Trophoblast cell (in vitro differentiated cells and primary cell): ENCODE data around the gene PAM16.

Experiments used
- DNase-seq, 2 donors: peaks; one replicate each; pipeline ENCODE4 v3.0.0-alpha.2; 2016
- H2AFZ ChIP-seq: 2 replicates; pipeline ENCODE4 v1.6.1; 2013; ENCODE audit warnings: low read length, moderate library complexity, mild to moderate bottlenecking; ENCODE audit not compliant: insufficient read depth, poor library complexity
- H2AK5ac ChIP-seq: 2 replicates; pipeline ENCODE4 v1.6.1; 2013; ENCODE audit warnings: mild to moderate bottlenecking, low read length
- H2BK120ac ChIP-seq: 2 replicates; pipeline ENCODE4 v1.6.1; 2013; ENCODE audit warnings: low read length, mild to moderate bottlenecking, moderate library complexity; ENCODE audit not compliant: insufficient read depth, poor library complexity
- H2BK12ac ChIP-seq: 2 replicates; pipeline ENCODE4 v1.6.1; 2013; ENCODE audit warnings: mild to moderate bottlenecking, low read length, moderate library complexity
- H2BK5ac ChIP-seq: 2 replicates; pipeline ENCODE4 v1.6.1; 2013; ENCODE audit warnings: low read length, low read depth, moderate library complexity, mild to moderate bottlenecking; ENCODE audit not compliant: poor library complexity
- H3K14ac ChIP-seq: 2 replicates; pipeline ENCODE4 v1.6.1; 2013; ENCODE audit warnings: mild to moderate bottlenecking, low read length
- H3K18ac ChIP-seq: 2 replicates; pipeline ENCODE4 v1.6.1; 2013; ENCODE audit warnings: mild to moderate bottlenecking, low read length
- H3K23ac ChIP-seq: 2 replicates; pipeline ENCODE4 v1.6.1; 2013; ENCODE audit warnings: low read length
- H3K27ac ChIP-seq: 2 replicates; pipeline ENCODE4 v1.5.1; 2013; ENCODE audit warnings: low read depth, mild to moderate bottlenecking, inconsistent platforms, low read length, moderate library complexity
- H3K27me3 ChIP-seq: 2 replicates; pipeline ENCODE4 v1.6.1; 2013; ENCODE audit warnings: inconsistent platforms, mild to moderate bottlenecking, low read length, moderate library complexity; ENCODE audit not compliant: insufficient read depth
- H3K36me3 ChIP-seq, 2 experiments: 1 replicate in 1 of 2; 2 replicates in 1 of 2; pipeline ENCODE4 v1.6.1; 2013; ENCODE audit warnings: low read length in 2 of 2, mild to moderate bottlenecking in 2 of 2, moderate library complexity in 1 of 2; ENCODE audit not compliant: insufficient read depth in 2 of 2, control insufficient read depth in 1 of 2
- H3K4ac ChIP-seq: 2 replicates; pipeline ENCODE4 v1.6.1; 2013; ENCODE audit warnings: low read depth, mild to moderate bottlenecking, low read length, moderate library complexity
- H3K4me1 ChIP-seq, 2 experiments: 1 replicate in 1 of 2; 2 replicates in 1 of 2; pipeline ENCODE4 v1.6.1; 2013; ENCODE audit warnings: low read length in 2 of 2, mild to moderate bottlenecking in 2 of 2, moderate library complexity in 1 of 2; ENCODE audit not compliant: insufficient read depth in 2 of 2, control insufficient read depth in 1 of 2
- H3K4me2 ChIP-seq: 2 replicates; pipeline ENCODE4 v1.6.1; 2013; ENCODE audit warnings: inconsistent platforms, mild to moderate bottlenecking, low read length, moderate library complexity
- H3K4me3 ChIP-seq: 2 replicates; pipeline ENCODE4 v1.5.1; 2013; ENCODE audit warnings: mild to moderate bottlenecking, low read depth, low read length, inconsistent platforms
- H3K79me1 ChIP-seq: one replicate; pipeline ENCODE4 v1.6.1; 2013; ENCODE audit warnings: low read length
- H3K79me2 ChIP-seq: 2 replicates; pipeline ENCODE4 v1.6.1; 2013; ENCODE audit warnings: low read length, mild to moderate bottlenecking; ENCODE audit not compliant: control insufficient read depth, insufficient read depth, poor library complexity
- H3K9ac ChIP-seq: 2 replicates; pipeline ENCODE4 v1.6.1; 2013; ENCODE audit warnings: mild to moderate bottlenecking, low read length
- H3K9me3 ChIP-seq: 2 replicates; pipeline ENCODE4 v1.6.1; 2013; ENCODE audit warnings: low read depth, mild to moderate bottlenecking, control low read depth, inconsistent platforms, low read length; ENCODE audit not compliant: insufficient read depth
- H4K12ac ChIP-seq: 2 replicates; pipeline ENCODE4 v1.6.1; 2013; ENCODE audit warnings: low read depth, mild to moderate bottlenecking, low read length, moderate library complexity
- H4K8ac ChIP-seq: 2 replicates; pipeline ENCODE4 v1.6.1; 2013; ENCODE audit warnings: low read depth, mild to moderate bottlenecking, low read length, moderate library complexity
- H4K91ac ChIP-seq: one replicate; pipeline ENCODE4 v1.6.1; 2013; ENCODE audit warnings: low read depth, mild to moderate bottlenecking, low read length, moderate library complexity
- WGBS: extraction: QIAGEN DNeasy Blood & Tissue Kit; methylation state at CpG from one replicate; pipeline ENCODE4 v1.1.7; 2013; ENCODE audit warnings: missing lambda C conversion rate; ENCODE audit not compliant: insufficient read length, insufficient coverage; ENCODE audit errors: extremely low coverage; 5-methylcytosine and 5-hydroxymethylcytosine counted together

The PAM16 gene

DNA sequence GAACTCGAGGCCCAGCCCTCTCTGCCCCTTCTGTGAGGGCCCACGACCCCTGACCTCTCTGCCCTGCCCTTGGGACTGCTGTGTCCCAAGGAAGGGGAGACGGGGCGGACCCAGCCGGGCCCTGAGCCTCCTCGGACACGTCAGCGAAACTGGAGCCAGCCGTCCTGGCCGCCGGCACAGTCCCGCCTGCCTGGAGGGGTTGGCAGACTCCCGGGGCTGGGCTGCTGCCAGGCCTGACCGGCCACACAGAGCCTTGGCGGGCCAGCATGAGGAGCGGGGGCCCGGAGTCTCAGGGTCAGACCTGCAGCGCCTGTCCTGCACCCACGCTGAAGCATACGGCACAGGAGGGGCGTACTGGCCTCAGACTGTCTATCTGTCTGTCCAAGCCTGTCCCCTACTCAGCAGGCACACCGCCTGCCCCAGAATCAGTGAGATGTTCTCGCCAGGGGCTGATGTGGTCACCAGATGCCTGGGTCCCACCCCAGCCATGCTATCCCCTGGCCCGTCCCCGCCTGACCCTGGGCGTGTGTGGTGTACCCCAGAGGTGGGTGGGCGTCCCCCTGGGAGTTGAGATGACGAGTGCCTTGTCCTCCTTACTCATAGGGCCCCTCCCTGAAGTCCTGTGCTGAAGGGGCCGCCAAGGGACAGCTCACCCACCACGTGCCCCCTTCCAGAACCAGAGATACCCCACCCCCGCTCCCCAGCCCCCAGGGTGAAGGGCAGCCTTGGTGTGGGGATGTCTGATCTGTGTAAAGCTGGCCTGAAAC, 25.2 kb upstream of the PAM16 start:
- Histone ChIP-seq H4K91ac (peak overlapping the region; percentile 4), H3K9me3 (no peaks in the 10 kb centered on the region), H3K4me3 (no peak overlapping the region), H2BK12ac (no peak overlapping the region), H3K4me1 (peaks cover 47 to 71% of the 10 kb centered on the region in 2 experiments), H3K4ac (peak overlapping the region; percentile 37), H3K14ac (peak overlapping the region; percentile 17), H3K18ac (peak overlapping the region; percentile 12), H2BK120ac (no peak overlapping the region), H4K12ac (no peak overlapping the region), H3K27me3 (no peaks in the 10 kb centered on the region), H3K27ac (no peak overlapping the region), H3K9ac (no peak overlapping the region), H2BK5ac (no peak overlapping the region), H2AK5ac (peak overlapping the region; percentile 55), H3K23ac (no peak overlapping the region), H2AFZ (no peak overlapping the region), H4K8ac (no peak overlapping the region), H3K79me2 (peaks cover 21% of the 10 kb centered on the region), H3K4me2 (no peak overlapping the region), H3K36me3 (peaks cover 13 to 18% of the 10 kb centered on the region in 2 experiments), H3K79me1 (peaks cover 15% of the 10 kb centered on the region)
- no CpG with 5 or more reads among the region's 31 CpGs for WGBS
- peak in 1 of 2 donors; percentile 56 for DNase-seq

GRCh38 chr16:4375717-4376116, 24.6 kb upstream of the PAM16 start:
- H2AFZ ChIP-seq: no peak overlapping the region
- H4K8ac ChIP-seq: no peak overlapping the region
- H3K27me3 ChIP-seq: no peaks in the 10 kb centered on the region
- H3K4me1 ChIP-seq: peaks cover 51 to 76% of the 10 kb centered on the region in 2 experiments
- no peak overlapping the region for H3K27ac ChIP-seq
- no peak overlapping the region for H3K4me3 ChIP-seq
- no peaks in the 10 kb centered on the region for H3K9me3 ChIP-seq
- H3K4me2 ChIP-seq: no peak overlapping the region
- H3K18ac ChIP-seq: peak overlapping the region; percentile 12
- no peak overlapping the region for H2BK120ac ChIP-seq
- H2BK5ac ChIP-seq: no peak overlapping the region
- no peak overlapping the region for H4K91ac ChIP-seq
- H2BK12ac ChIP-seq: no peak overlapping the region
- no peak overlapping the region for H3K14ac ChIP-seq
- H3K9ac ChIP-seq: no peak overlapping the region
- H3K23ac ChIP-seq: no peak overlapping the region
- WGBS: no CpG with 5 or more reads among the region's 15 CpGs
- no peak overlapping the region for H4K12ac ChIP-seq
- H2AK5ac ChIP-seq: peak overlapping the region; percentile 55
- peaks cover 18% of the 10 kb centered on the region for H3K79me1 ChIP-seq
- peak; percentile 74 to 85 for DNase-seq
- peaks cover 7 to 12% of the 10 kb centered on the region in 2 experiments for H3K36me3 ChIP-seq
- peak overlapping the region; percentile 37 for H3K4ac ChIP-seq
- H3K79me2 ChIP-seq: peaks cover 21% of the 10 kb centered on the region

- Histone ChIP-seq H2BK120ac (peak overlapping the region; percentile 35), H4K8ac (no peak overlapping the region), H3K27me3 (no peaks in the 10 kb centered on the region), H3K79me1 (peaks cover 22% of the 10 kb centered on the region), H4K12ac (no peak overlapping the region), H4K91ac (peak overlapping the region; percentile 53), H3K4me3 (peak overlapping the region; percentile 6), H3K18ac (peak overlapping the region; percentile 78), H2BK5ac (peak overlapping the region; percentile 28), H2AK5ac (peak overlapping the region; percentile 32), H2AFZ (peak overlapping the region; percentile 8), H3K9ac (no peak overlapping the region), H3K23ac (no peak overlapping the region), H3K27ac (peak overlapping the region; percentile 66), H3K36me3 (peaks cover 1 to 11% of the 10 kb centered on the region in 2 experiments), H3K79me2 (peaks cover 21% of the 10 kb centered on the region), H3K4me1 (peaks cover 55 to 77% of the 10 kb centered on the region in 2 experiments), H3K14ac (peak overlapping the region; percentile 41), H2BK12ac (peak overlapping the region; percentile 39), H3K4ac (peak overlapping the region; percentile 5), H3K4me2 (peak overlapping the region; percentile 89), H3K9me3 (no peaks in the 10 kb centered on the region)
- DNase-seq: peak in 1 of 2 donors; percentile 49
- WGBS: no CpG with 5 or more reads among the region's 30 CpGs
Measured at GRCh38 chr16:4373909-4374742, 23.0 kb upstream of the PAM16 start.

- peak overlapping the region; percentile 28 for H2BK5ac ChIP-seq
- peaks cover 60 to 76% of the 10 kb centered on the region in 2 experiments for H3K4me1 ChIP-seq
- peaks cover 22% of the 10 kb centered on the region for H3K79me1 ChIP-seq
- no peak overlapping the region for H3K9ac ChIP-seq
- H4K91ac ChIP-seq: peak overlapping the region; percentile 41
- no peak overlapping the region for H4K8ac ChIP-seq
- peaks cover 1 to 9% of the 10 kb centered on the region in 2 experiments for H3K36me3 ChIP-seq
- H3K27ac ChIP-seq: peak overlapping the region; percentile 44
- peak overlapping the region; percentile 15 for H3K18ac ChIP-seq
- H3K9me3 ChIP-seq: no peaks in the 10 kb centered on the region
- peaks cover 21% of the 10 kb centered on the region for H3K79me2 ChIP-seq
- H4K12ac ChIP-seq: no peak overlapping the region
- H2BK12ac ChIP-seq: peak overlapping the region; percentile 39
- peak overlapping the region; percentile 14 for H2AK5ac ChIP-seq
- peak overlapping the region; percentile 89 for H3K4me2 ChIP-seq
- H2BK120ac ChIP-seq: peak overlapping the region; percentile 5
- H3K4me3 ChIP-seq: peak overlapping the region; percentile 6
- DNase-seq: no peak
- H3K14ac ChIP-seq: peak overlapping the region; percentile 36
- H2AFZ ChIP-seq: no peak overlapping the region
- WGBS: no CpG with 5 or more reads among the region's 9 CpGs
- peak overlapping the region; percentile 5 for H3K4ac ChIP-seq
- no peaks in the 10 kb centered on the region for H3K27me3 ChIP-seq
- H3K23ac ChIP-seq: no peak overlapping the region
Measured at GRCh38 chr16:4373356-4373908, 22.3 kb upstream of the PAM16 start.
